ENCODE results near the gene SET.

DNA sequence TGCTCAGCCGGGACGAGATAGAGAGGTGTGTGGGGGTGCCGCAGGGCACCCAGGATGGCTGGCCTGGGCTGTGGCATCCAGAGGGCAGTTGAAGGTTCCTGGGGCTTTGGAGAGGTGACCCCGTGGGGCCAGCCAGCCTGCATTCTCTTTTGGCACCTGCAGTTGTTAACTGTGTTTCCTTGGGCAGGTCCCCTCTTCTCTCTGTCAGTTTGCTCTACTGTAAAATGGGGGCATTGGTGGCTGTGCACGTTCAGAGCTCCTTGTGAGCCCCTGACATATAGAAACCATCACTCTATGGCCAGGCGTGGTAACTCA, 26.4 kb downstream of the SET start:
- TF ChIP-seq CTCF (IDR thresholded peaks at IDR 0.05; ENCODE audit: insufficient read depth, low read length) (no peak), POLR2AphosphoS5 (IDR thresholded peaks at IDR 0.05; ENCODE audit: low read depth) (no peak)

All from HL-60 (cell line).